NT2/D1 (cell line): ENCODE results near the gene C10orf53.
A peak's percentile ranks its signal among the peaks of the same experiment; 100 is the strongest.

Experiments used
- DNase-seq: peaks from one replicate; pipeline ENCODE4 v3.0.0-alpha.2; 2011; ENCODE audit warnings: low read depth, low spot score
- H3K27me3 ChIP-seq: 2 replicates; pipeline ENCODE4 v1.6.0; 2011; ENCODE audit warnings: mild to moderate bottlenecking; ENCODE audit not compliant: insufficient read length, insufficient read depth
- H3K36me3 ChIP-seq: 2 replicates; pipeline ENCODE4 v1.6.1; 2011; ENCODE audit warnings: mild to moderate bottlenecking, low read length, mixed read lengths; ENCODE audit not compliant: insufficient read depth, insufficient read length
- H3K4me1 ChIP-seq: 2 replicates; pipeline ENCODE4 v1.5.1; 2011; ENCODE audit not compliant: insufficient read depth, insufficient read length
- H3K4me3 ChIP-seq: 2 replicates; pipeline ENCODE4 v1.5.1; 2011; ENCODE audit warnings: low read depth; ENCODE audit not compliant: insufficient read length
- H3K9ac ChIP-seq: 2 replicates; pipeline ENCODE4 v1.6.0; 2011; ENCODE audit warnings: low read depth; ENCODE audit not compliant: insufficient read length
- H3K9me3 ChIP-seq: 2 replicates; pipeline ENCODE4 v1.5.1; 2011; ENCODE audit warnings: mild to moderate bottlenecking, low read length; ENCODE audit not compliant: insufficient read depth
- SUZ12 ChIP-seq: IDR thresholded peaks from 2 replicates; pipeline ENCODE4 v1.6.1; 2011; ENCODE audit not compliant: insufficient read length, insufficient read depth; ENCODE audit errors: extremely low read depth
- YY1 ChIP-seq: IDR thresholded peaks from 2 replicates; pipeline ENCODE4 v1.6.1; 2011; ENCODE audit not compliant: insufficient read length, insufficient read depth
- ZNF274 ChIP-seq: IDR thresholded peaks from 2 replicates; pipeline ENCODE4 v1.6.1; 2011; ENCODE audit warnings: mild to moderate bottlenecking, low read depth, low read length

C10orf53 gene, protein sequence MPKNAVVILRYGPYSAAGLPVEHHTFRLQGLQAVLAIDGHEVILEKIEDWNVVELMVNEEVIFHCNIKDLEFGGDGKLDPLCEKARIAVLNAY

DNA sequence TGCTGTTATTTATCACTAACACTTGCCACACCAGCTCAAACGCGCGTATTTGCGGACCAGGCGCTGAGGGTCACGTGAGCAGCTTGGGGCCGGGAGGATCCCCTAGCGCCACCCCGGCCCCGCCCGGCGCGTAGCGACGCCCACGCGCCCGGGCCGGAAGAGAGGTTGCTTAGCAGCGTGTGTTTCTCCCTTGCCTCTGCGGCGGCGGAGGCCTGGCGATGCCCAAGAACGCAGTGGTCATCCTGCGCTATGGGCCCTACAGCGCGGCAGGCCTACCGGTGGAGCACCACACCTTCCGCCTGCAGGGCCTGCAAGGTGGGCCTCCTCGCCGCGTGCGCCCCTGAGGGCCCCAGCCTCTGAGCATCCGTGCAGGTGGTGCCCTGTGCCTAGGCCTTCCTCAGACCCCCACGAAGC, at the start of gene C10orf53:
C10orf53 (plus strand) TSS at position 172 of the 414 bp plus-strand sequence; CDS start at position 219, 47 bp downstream.
- Histone ChIP-seq H3K9ac (peak within 1 kb of the TSS; percentile 67), H3K36me3 (no peaks in the 10 kb centered on the region), H3K4me3 (peak within 1 kb of the TSS; percentile 27), H3K9me3 (no peaks in the 10 kb centered on the region), H3K4me1 (no peaks in the 10 kb centered on the region), H3K27me3 (peaks cover 53% of the 10 kb centered on the region)
- no peak for DNase-seq
- no peak for TF ChIP-seq YY1
- no peak for TF ChIP-seq ZNF274
- no peak for TF ChIP-seq SUZ12

DNA sequence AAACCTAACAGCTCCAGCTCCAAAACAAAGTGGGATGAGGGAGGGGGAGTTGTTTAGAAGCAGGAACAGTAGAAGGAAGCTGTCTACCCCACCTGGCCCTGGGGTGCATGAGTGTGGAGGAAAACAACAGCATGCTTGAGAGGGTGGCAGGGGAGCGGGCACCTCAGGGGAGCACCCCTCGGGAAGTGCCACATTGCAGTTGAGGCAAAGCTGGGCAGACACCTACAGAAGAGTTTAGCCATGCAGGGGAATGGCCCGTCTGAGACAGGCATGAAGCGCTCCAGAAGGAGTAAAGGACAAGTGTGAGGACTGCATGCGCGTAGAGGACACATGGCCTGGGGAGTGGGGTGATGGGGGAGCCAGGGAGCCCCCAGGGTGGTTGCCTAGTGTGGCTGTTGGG, 47.5 kb upstream of the C10orf53 start:
- no peak overlapping the region for H3K4me3 ChIP-seq
- peaks cover 5% of the 10 kb centered on the region for H3K4me1 ChIP-seq
- no peak overlapping the region for H3K9ac ChIP-seq
- TF ChIP-seq YY1, result no peak
- TF ChIP-seq ZNF274, result no peak
- TF ChIP-seq SUZ12, result no peak
- no peaks in the 10 kb centered on the region for H3K27me3 ChIP-seq
- no peaks in the 10 kb centered on the region for H3K9me3 ChIP-seq
- DNase-seq, result no peak
- no peaks in the 10 kb centered on the region for H3K36me3 ChIP-seq

DNA sequence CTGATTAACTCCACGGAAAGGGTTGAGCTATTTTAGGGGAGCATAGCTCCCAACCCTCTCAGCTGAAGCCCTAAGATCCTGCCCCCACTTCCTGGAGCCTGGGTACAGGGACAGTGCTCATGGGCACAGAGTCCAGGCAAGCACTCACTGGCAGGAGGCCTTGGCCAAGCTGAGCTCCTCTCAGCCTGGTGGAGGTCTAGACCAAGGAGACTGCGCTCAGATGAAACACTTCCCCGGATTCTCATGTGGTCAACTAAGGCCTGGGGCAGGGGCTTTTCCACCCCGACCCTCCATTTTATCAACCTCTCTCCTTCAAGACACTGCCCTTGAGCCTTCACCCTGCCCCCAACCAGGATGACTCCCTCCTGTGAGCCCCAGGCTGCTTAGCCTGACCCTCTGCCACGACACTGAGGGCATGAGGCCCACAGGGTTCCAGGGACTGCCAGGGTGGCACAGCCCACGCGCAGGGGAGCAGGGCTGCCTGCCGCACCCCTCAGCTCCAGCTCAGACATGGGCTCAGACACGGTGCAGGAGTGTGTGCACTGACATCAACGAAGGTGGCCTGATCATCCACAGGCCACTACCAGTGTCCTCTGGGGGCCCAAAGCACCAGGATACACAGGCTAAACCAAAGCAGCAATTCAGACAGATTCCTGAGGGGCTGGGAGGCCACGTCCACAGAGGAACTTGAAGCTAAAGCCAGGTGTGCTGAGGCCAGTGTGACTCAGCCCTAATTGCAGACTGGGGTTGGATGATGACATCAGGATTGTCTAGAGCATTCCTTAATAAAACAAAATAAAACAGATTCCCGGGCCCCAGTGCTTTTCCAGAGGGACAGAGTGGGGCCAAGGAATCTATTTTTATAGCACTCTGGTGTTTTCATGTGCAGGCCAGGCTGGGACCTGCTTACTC, 46.8 kb upstream of the C10orf53 start:
- Histone ChIP-seq H3K4me3 (no peak overlapping the region), H3K36me3 (no peaks in the 10 kb centered on the region), H3K9me3 (no peaks in the 10 kb centered on the region), H3K9ac (no peak overlapping the region), H3K4me1 (peaks cover 5% of the 10 kb centered on the region), H3K27me3 (no peaks in the 10 kb centered on the region)
- DNase-seq, result no peak
- TF ChIP-seq ZNF274 (no peak), YY1 (no peak), SUZ12 (no peak)

DNA sequence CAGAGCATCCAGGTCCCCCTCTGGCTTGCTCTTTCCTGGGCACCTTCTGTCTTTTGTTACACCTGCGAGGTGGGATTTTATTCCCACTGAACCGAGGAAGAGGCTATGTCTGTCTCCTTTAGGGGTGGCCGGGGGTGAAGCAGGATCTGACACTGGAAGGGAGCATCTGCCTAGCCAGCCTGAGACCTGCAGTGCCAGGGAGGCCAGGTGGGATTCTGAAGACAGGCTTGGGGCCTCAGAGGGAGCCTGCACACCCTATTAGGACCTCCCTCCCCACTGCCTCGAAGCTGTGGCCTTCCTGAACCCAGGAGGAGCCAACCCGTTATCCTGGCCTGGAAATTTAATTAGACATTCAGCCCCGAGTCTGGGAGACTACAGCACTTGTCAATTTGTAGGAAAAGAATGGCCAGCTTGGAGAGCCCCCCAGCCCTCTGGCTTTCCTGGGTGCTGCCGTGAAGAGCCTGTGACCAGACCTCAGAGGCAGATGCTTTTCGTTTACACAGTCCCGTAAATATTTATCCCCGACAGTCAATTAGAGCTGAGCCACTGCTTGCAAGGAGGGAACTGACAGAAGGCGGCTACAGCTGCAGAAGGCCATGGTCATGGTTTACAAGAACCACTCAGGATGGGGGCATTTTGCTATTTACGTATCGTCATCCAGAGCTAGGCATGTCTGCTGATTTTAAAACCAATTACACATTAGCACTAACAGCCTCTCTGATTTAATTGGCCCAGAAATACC, 46.0 kb upstream of the C10orf53 start:
- Histone ChIP-seq H3K27me3 (no peaks in the 10 kb centered on the region), H3K9me3 (no peaks in the 10 kb centered on the region), H3K36me3 (no peaks in the 10 kb centered on the region), H3K4me1 (peaks cover 5% of the 10 kb centered on the region), H3K4me3 (no peak overlapping the region), H3K9ac (no peak overlapping the region)
- DNase-seq, result no peak
- TF ChIP-seq YY1 (no peak), ZNF274 (no peak), SUZ12 (no peak)

DNA sequence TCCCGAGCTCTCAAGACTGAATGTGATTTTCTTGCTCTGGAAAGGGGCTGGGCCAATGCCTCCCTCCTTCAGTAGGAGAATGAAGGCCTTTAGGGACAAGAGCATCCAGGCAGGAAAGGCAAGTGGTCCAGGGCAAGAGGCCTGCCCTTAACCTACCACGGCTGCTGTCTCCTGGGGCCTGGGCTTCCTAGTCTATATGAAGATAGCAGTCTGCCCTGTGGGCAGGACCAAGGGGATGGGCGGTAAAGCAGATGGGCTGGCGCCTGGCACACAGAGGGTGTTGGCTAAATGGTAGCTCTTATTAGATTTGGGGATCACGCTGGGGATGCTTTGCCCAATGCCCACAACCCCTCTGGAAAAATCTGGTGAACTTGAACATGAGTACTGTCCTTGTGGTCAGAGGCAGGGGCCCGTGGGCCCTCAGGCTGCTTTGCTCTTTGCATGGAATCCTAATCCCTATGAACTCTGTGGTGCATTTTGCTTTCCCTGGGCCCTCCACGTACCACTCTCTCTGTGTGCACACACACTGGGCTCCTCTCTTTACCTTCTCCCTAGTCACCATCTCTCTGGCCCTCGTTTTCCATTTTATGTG, 45.3 kb upstream of the C10orf53 start:
- H3K9me3 ChIP-seq, result no peaks in the 10 kb centered on the region
- TF ChIP-seq YY1, result no peak
- TF ChIP-seq SUZ12, result no peak
- no peak for TF ChIP-seq ZNF274
- DNase-seq, result no peak
- H3K36me3 ChIP-seq, result no peaks in the 10 kb centered on the region
- peaks cover 5% of the 10 kb centered on the region for H3K4me1 ChIP-seq
- no peaks in the 10 kb centered on the region for H3K27me3 ChIP-seq
- no peak overlapping the region for H3K9ac ChIP-seq
- H3K4me3 ChIP-seq, result no peak overlapping the region

DNA sequence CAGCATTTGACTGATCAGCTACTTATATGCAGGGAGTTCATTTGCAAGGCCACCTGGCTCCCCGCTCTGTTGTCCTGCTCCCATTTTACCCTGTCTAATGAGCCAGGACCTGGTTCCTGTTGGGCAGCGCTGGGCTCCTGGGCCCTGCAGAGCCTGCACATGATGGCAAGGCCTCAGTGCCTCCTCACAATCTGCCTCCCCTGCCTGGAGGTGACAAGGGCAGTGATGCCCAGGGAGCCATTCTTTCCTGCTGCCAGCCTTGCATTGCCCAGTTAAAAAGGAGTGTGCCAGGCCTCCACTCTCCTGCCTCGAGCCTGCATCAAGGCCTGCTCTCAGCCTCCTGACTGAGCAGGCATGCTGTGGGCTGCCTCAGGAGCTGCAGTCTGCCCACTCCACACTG, 37.1 kb upstream of the C10orf53 start:
- no peaks in the 10 kb centered on the region for H3K36me3 ChIP-seq
- H3K27me3 ChIP-seq, result no peaks in the 10 kb centered on the region
- TF ChIP-seq SUZ12, result no peak
- TF ChIP-seq ZNF274, result no peak
- TF ChIP-seq YY1, result no peak
- DNase-seq, result no peak
- H3K9ac ChIP-seq, result no peak overlapping the region
- H3K4me3 ChIP-seq, result no peak overlapping the region
- no peaks in the 10 kb centered on the region for H3K9me3 ChIP-seq
- H3K4me1 ChIP-seq, result no peaks in the 10 kb centered on the region
